Renal pelvis (tissue), 4 donors: ENCODE results near the gene G6PD. TPM values are rescaled to one million over a fixed set of nuclear protein-coding genes. Genes with fewer than 3 reads are reported as not detected.
"Not testable (repeated sequence)": the region's sequence is repeated elsewhere in the genome, so short reads cannot be mapped to it uniquely, and the experiment has no call there.

ENCODE experiments used
- DNase-seq: peaks from one replicate; pipeline ENCODE4 v3.0.0-alpha.2; 2013
- polyA plus RNA-seq, 3 donors: library from polyadenylated mRNA; unstranded; fragments of 120-200 nt; gene quantifications; one replicate each; pipeline ENCODE4 v1.2.1, GENCODE V29; 2013; ENCODE audit not compliant: insufficient read length in 3 of 3

G6PD gene
- polyA plus RNA-seq, 3 donors = 39.2 to 49.3 (median 45.6) TPM

DNA sequence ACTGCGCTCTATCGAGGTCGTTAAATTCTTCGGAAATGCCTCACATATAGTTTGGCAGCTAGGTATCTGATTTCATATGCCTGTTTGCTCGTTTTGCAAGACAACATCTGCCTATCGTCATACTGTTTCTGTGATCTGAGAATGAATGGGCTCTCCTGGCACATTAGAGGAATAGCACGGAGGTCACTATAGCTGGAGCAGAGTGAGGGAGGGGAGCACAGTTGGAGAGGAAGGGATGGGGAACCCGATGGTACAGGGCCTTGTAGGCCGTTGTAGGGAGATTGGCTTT lies 1.3 kb upstream of the G6PD start:
- no peak for DNase-seq

DNA sequence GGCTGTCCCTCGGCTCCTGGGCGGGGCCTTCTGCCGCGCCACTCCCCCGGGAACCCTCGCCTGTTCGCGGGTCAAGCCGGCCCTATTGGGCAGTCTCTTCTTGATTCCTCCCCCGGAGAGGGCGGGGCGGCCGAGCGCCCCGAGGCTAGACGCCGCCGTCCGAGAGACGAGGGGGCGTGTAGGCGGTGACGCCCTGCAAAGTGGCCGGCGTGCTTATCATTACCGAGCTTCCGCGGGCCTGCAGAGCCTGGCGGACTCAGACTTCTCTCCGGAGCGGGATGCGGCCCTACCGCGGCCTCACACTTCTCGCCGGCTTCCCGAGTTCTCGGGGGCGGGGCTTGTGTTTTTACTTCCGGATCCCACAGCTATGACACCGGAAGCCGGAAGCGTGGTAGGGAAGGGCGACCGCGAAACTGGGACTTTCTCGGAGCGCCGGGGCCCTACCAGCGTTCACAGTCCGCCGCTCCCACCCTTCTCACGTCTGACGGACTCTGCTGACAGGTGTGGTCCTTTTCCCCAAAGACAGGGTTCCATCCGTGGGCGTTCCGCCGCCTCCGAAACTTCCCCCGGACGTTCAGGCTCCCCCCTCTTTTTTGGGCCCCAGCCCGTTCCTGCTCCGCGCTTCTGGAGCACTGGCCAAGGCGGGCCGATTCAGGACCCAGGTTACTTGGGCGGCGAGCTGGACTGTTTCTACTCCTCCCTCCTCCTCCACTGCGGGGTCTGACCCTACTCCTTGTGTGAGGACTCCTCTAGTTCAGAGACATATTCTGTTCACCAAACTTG lies 790 bp upstream of the G6PD start, which contains the start of gene IKBKG:
TSS of gene IKBKG (plus strand) at position 376 of the 783 bp plus-strand sequence. CDS start 4,383 bp downstream, outside the sequence.
- DNase-seq = peak; percentile 86

DNA sequence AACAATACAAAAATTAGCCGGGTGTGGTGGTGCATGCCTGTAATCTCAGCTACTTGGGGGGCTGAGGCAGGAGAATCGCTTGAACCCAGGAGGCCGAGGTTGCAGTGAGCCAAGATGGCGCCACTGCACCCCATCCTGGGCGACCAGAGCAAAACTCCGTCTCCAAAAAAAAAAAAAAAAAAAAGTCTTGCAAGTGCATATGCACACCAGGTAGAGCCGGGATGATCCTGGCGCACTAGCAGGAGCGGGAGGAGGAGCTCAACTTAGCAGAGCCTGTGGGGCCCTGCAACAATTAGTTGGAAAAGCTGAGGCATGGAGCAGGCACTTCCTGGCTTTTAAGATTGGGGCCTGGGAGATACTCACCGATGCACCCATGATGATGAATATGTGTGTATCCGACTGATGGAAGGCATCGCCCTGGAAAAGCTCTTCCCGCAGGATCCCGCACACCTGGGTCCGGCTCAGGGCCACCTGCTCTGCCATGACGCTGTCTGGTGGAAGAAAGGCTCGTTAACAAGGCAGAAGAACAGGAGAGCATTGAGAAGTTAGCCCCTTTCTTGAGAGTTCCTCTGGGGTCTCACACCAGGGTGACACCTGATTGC lies 872 bp downstream of the G6PD start:
- no peak for DNase-seq

GRCh38 chrX:154542723-154543424 lies 3.8 kb downstream of the G6PD start:
- DNase-seq = no peak

- DNase-seq = no peak
Observed at GRCh38 chrX:154541896-154542722, 4.5 kb downstream of the G6PD start.

- DNase-seq = no peak
Observed at GRCh38 chrX:154541589-154541895, 5.1 kb downstream of the G6PD start.

DNA sequence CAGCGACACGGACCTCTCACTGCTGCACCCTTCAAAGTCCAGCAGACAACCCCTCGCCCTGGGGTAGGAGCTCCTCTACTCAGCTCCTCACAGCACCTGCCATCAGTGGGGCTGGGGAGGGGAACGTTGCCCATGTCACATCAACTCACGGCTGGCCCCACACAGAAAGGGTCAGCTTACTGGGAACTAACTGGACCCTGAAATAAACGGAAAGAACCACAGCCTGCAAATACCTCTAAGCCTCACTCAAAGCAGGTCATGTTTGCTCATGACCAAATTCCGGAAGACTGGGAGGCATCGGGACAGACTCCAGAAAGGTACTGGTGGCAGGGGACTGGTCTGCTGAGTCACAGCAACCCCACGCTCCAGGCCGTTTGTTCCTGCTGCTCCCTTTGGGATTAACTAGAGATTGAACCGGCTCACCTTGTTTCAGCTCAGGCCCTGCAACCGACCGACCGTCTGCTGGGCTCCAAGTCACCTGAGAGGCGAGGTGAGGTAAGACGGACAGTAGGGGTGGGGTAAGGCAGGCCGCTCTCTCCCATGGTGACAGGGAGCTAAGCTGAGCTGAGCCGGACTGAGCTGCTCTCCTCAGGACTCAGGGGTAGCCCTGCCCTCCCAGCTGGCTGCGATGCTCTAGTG lies 5.6 kb downstream of the G6PD start:
- DNase-seq = no peak

- not testable (repeated sequence) for DNase-seq
Observed at GRCh38 chrX:154540365-154540764, 6.3 kb downstream of the G6PD start.

DNA sequence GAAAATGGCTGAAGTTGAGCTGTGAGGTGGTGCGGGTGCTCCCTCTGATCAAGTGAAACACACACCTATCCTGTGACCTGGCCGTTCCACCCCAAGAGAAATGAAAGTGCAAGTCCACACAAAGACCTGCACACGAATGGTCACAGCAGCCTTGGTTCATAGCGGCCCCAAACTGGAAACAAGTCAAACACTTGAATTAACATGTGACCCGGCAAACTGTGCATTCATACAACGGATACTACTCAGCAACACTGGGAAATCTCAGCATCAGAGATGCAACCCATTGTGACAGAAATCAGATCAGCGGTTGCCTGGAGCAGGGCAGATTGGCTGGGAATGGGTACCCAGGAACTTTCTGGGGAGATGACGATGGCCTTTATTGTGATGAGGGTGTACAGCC lies 7.6 kb downstream of the G6PD start:
- DNase-seq = no peak

- no peak for DNase-seq
Observed at GRCh38 chrX:154535892-154536291, 10.8 kb downstream of the G6PD start.

GRCh38 chrX:154534526-154535322 lies 11.9 kb downstream of the G6PD start:
- peak; percentile 67 for DNase-seq

DNA sequence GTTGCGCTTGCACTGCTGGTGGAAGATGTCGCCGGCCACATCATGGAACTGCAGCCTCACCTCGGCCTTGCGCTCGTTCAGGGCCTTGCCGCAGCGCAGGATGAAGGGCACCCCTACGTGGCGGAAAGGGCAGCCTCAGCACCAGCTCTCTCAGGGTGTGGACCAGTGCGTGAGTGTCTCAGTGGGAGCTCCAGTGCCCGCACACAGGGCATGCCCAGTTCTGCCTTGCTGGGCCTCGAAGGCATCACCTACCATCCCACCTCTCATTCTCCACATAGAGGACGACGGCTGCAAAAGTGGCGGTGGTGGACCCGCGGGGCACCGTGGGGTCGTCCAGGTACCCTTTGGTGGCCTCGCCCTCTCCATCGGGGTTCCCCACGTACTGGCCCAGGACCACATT lies 14.0 kb downstream of the G6PD start:
- DNase-seq = no peak

- no peak for DNase-seq
Observed at GRCh38 chrX:154531626-154532025, 15.0 kb downstream of the G6PD start.

- no peak for DNase-seq
Observed at GRCh38 chrX:154530286-154530685, 16.4 kb downstream of the G6PD start.

- no peak for DNase-seq
Observed at GRCh38 chrX:154529206-154529612, 17.4 kb downstream of the G6PD start.

DNA sequence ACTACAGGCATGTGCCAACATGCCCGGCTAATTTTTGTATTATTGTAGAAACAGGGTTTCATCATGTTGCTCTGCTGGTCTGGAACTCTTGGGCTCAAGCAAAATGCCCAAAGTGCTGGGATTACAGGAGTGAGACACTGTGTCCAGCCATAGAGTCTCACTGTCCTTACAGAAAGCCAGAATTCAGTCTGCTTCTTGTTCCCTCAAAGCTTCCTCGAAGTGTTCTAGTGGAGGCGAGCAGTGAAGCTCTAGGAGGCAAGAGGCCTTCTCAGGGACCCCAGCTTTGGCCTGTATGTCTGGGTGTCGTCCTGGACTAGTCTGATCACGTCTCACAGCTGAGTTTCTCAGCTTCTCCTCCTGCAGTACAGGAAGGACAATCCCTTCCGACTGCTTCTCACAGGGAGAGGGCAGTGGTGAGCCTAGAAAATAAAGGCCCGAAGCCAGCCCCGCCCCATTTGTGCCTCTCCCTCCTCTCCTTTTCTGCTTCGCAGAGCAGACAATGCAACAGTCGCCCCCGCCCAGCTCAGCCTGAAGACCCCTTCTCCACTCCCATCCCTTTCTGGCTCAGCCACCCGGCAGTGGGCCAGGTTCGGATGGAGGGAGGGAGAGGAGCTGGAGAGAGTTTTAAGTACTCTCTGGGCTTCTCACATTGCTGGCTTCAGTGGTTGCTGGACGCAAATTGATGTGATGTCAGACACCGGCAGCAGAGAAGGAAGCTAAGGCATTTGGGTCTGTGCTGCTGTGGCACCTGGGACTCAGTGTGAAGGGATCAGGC lies 19.6 kb downstream of the G6PD start:
- DNase-seq = peak; percentile 77

- no peak for DNase-seq
Observed at GRCh38 chrX:154525606-154526490, 20.8 kb downstream of the G6PD start.

- DNase-seq = no peak
Observed at GRCh38 chrX:154519389-154519788, 27.3 kb downstream of the G6PD start.
